ENCODE data around the gene DOCK10.
"Not testable (repeated sequence)": the region's sequence is repeated elsewhere in the genome, so short reads cannot be mapped to it uniquely, and the experiment has no call there.

DOCK10 gene

GRCh38 chr2:224918626-224919471 lies 123.4 kb downstream of the DOCK10 start:
- DNase-seq, result no peak

GRCh38 chr2:224917246-224917645 lies 125.0 kb downstream of the DOCK10 start:
- DNase-seq, result not testable (repeated sequence)

- no peak for DNase-seq
These were observed 127.1 kb downstream of the DOCK10 start for GRCh38 chr2:224915136-224915535.

DNA sequence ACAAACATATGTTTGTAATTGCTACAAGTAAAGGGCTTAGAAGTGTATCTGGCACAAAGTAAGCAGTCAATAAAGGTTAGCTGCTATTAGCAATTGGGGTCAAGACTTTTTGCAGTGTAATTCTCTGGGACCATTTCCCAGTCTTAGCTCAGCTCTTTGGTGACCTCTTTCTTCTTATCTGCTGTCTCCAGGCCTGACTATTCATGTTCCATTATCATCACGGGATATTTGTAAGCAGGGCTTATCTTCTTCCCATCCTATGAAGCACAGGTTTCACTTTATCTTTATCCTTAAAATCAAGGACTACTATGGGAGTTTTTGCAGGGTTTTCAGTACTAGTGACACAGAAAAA lies 131.7 kb downstream of the DOCK10 start:
- DNase-seq, result no peak

GRCh38 chr2:224909885-224910573 lies 132.2 kb downstream of the DOCK10 start:
- DNase-seq, result peak; percentile 78 to 96 (median 90)

GRCh38 chr2:224908818-224909217 lies 133.4 kb downstream of the DOCK10 start:
- no peak for DNase-seq

DNA sequence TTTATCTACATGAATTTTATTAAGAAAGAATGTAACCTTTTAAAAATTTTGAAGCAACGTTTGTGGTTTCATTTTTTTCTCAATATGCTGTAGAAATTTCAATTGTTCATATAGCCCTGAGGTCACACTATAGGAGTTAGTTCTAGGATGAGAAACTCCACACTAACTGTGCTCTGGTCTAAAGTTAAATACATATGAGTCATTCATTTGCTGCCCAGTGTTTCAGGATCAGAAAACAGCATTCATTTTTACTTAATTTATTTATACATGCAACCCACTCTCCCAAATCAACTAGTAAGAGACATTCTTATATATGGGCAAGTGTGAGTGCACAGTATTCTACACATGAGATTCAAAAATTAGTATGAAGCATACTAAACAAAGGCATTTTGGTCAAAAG lies 137.9 kb downstream of the DOCK10 start:
- peak in 2 of 4 experiments; percentile 59 to 65 for DNase-seq

DNA sequence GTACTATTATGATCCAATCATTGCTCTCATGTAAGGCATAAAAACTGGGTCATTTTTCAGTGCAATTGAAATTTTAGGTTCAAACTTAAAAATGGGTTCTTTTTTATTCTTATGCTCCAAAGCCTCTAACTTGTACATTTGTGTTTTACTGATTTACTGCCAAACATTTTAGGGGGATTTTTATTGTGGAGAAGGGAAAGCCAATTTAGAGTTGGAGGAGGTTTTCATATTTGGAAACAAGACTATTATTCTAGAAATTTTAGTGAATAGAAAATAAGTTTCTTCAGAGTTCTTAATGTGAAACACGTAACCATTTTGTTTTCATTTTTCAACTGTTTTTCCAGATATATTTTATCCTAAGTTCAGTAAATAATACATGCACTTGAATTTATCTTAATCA lies 138.6 kb downstream of the DOCK10 start:
- DNase-seq, result no peak

GRCh38 chr2:224901121-224901676 lies 141.1 kb downstream of the DOCK10 start:
- peak in 3 of 4 experiments; percentile 48 to 66 (median 57) for DNase-seq

DNA sequence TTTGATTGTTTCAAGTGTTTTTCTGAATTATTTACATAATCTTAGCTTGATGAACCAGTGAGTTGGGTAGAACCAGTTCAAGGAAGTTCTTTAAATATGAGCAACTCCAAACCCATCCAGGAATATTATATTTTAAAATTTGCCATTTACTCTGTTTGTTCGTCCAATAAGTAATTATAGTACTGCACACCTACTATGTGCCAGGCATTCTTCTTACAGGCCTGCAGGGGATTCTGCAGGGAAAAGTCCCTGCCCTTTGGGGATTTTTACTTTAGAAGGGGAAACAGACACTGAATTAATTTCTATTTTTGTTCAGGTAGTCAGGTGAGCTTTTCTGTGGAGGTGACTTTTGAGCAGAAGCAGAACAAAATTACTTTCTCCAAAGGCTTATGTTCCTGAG lies 146.9 kb downstream of the DOCK10 start:
- no peak for DNase-seq

DNA sequence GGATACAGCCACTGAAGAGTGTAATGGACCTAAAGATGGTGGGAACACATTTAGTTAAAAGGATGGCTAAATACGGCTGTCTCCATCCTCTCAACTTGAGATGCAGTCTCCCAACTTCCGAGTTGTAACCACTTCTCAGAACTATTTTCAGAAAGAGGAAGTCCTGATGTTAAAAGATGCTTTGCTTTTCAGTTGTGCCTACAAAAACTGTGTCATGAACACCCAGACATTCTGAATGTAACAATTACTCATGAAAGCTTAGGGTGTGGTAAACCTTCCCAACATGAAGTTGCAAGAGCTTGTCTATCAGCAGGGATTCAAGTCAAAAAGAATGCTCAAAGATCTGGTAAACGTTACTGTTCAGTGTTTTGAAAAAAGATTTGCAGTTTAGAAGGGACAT lies 147.9 kb downstream of the DOCK10 start:
- peak; percentile 63 to 94 (median 78) for DNase-seq

DNA sequence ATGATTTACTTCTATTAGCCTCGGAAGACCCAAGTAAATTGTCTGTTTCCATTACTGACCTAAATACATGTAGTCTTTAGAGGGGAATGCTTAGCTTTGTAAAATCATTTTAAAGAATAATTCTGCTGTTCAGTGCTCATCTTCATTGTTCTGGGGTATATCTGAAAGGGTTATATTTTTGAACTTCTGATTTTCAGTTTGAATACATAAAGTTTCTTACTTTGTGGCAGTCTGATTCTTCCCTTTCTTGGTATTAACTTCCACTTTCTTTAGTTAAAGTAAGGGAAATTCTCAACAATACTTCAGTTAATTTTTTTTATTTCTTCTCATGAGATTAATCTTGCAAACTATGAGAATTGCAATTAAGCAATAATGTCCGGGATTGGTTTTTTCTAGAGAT lies 148.4 kb downstream of the DOCK10 start:
- DNase-seq, result peak in 2 of 4 experiments; percentile 16 to 39

DNA sequence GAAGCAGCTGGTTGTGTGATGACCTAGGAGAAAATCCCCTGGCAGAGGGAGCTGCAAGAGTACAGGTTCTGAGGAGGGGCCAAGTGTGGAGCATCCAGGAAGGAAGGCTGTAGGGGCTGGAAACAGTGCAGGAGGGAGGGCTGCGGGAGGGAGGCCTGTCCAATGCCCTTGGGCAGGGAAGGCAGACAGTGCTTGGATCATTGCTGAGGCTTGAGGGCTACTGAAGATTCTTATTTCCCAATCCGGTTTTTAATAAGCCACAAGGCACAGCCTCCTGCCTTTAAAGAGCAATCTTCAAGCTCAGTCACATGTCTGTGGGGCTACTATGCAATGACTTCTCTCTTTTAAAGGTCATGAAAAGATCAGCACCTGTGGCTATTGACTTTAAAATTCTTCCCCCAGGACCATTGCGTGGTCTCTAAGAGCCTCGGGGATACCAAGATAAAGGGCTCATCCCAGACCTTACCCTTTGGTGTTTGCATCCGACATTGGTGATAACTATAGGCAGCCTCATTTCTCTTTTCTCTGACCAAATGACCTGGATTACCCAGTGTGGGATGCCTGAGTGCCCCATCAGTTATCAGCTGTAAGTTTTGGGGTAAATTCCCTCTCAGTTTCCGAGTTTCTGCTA lies 149.6 kb downstream of the DOCK10 start:
- peak; percentile 73 to 90 (median 84) for DNase-seq

DNA sequence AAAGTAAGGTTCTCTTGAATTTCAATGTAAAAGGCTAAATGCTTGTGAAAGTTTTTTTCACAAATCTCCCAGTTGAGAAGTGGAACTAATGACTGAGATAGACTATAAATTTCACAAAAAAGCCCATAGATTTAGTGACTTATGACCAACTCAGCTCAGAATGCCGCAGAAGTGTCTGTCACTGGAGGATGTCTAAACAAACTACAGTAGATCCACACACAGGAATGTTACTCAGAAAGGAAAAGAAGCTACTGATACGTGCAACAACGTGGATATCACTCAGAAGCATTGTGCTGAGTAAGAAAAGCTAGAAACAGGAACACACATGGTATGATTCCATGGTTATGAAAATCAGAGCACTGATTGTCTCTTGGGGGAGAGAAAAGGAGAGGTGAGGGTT lies 151.9 kb downstream of the DOCK10 start:
- peak; percentile 43 to 77 (median 59) for DNase-seq

- DNase-seq, result peak in 1 of 4 experiments; percentile 30
These were observed 155.1 kb downstream of the DOCK10 start for GRCh38 chr2:224887141-224887540.

- DNase-seq, result peak; percentile 17 to 80 (median 56)
These were observed 156.3 kb downstream of the DOCK10 start for GRCh38 chr2:224885836-224886547.

- DNase-seq, result no peak
These were observed 157.0 kb downstream of the DOCK10 start for GRCh38 chr2:224885291-224885690.

- peak; percentile 69 to 89 (median 80) for DNase-seq
These were observed 158.1 kb downstream of the DOCK10 start for GRCh38 chr2:224884188-224884587.

DNA sequence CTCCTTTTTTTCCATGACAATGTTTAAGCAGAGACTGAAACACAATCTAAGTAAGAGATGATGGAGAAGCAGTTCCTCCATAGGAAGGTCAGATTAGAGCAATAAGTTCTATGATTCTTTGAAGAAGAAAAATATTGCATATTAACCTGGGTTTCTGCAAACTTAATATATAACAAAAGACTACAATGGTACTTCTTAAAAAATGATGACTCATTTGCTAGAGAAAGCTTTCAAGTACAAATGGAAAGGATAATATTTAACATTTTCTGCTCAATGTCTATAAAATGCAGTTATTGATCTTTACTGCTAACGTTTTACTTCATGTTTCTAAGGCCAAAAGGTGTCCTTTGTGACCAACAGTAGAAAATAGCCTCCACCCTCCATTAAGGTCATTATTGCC lies 158.6 kb downstream of the DOCK10 start:
- no peak for DNase-seq

DNA sequence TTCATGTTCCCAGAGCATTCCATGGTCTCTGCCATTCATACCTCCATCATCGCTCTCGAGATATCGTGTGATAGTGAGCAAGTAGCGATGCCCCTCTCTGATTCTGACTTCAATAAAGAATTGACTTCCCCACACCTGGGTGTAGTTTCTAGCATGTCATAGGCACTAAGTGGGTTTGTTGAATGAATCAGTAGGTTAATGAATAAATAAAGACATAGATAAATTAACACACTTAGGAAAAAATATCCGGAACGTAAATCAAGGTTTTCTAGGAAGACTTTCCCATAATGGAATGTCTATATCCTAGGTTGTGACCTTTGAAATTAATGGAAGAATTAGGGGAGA lies 159.1 kb downstream of the DOCK10 start:
- DNase-seq, result no peak

DNA sequence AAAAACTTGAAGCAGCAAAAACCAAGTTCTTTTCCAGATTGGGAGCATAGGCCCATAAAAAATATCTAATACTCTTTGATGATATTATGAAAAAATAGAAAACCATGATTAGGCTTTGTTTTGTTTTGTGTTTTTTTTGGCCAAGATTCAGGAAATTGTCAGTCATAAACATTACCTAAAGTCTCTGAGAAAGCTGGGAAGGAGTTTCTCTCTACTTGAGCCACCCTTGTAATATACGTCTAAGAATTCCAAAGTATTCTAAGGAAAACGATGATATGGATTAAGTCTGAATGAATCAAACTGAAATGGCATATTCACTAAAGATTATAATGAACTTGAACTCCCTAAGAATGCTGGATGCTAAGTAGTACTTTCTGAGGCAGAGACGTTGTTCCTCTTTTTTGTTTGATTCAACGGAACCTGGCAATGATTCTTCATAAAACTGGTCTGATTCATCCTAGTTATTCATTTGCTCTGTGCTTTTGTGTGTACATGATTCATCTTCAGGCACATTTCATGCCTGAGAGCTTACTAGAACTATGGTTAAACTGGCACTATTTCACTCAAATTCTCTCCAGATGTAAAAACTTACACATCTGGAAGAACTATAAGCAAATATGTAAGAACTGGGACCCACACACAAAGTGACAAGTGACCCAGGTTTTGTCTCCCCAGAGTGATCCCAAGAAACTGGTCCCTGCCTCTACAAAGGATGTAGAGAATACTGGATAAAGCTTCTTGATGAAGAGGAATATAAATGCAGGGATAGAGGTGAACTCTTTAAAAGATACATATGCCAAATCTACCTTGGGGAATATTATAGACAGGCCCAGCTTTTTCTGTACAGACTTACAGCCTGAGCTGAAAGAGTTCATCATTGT lies 159.7 kb downstream of the DOCK10 start:
- peak; percentile 23 to 83 (median 60) for DNase-seq
